Muscle layer of colon (tissue), 2 donors: ENCODE data around the gene SSH2.

Source experiments
- H3K27ac ChIP-seq: one replicate; pipeline ENCODE4 v1.7.0; 2013; ENCODE audit warnings: low read depth, mild to moderate bottlenecking, low read length, moderate library complexity
- H3K27me3 ChIP-seq, 2 donors: one replicate each; pipeline ENCODE4 v1.7.0; 2013; ENCODE audit warnings: low read length in 2 of 2, mild to moderate bottlenecking in 2 of 2; ENCODE audit not compliant: insufficient read depth in 2 of 2, control insufficient read depth in 1 of 2
- H3K36me3 ChIP-seq: one replicate; pipeline ENCODE4 v1.7.0; 2013; ENCODE audit warnings: mild to moderate bottlenecking, low read length; ENCODE audit not compliant: insufficient read depth
- H3K4me1 ChIP-seq: one replicate; pipeline ENCODE4 v1.7.0; 2013; ENCODE audit warnings: mild to moderate bottlenecking, low read length; ENCODE audit not compliant: insufficient read depth
- H3K4me3 ChIP-seq, 2 donors: one replicate each; pipeline ENCODE4 v1.7.0; 2013; ENCODE audit warnings: low read length in 2 of 2, low read depth in 1 of 2, mild to moderate bottlenecking in 1 of 2, moderate library complexity in 1 of 2
- H3K9ac ChIP-seq: one replicate; pipeline ENCODE4 v1.7.0; 2013; ENCODE audit warnings: low read length
- H3K9me3 ChIP-seq: one replicate; pipeline ENCODE4 v1.7.0; 2013; ENCODE audit warnings: mild to moderate bottlenecking, low read length
- donor health status: abdominal sarcoma.
- donor health status: Adenocarcinoma of cecum.

The SSH2 gene

DNA sequence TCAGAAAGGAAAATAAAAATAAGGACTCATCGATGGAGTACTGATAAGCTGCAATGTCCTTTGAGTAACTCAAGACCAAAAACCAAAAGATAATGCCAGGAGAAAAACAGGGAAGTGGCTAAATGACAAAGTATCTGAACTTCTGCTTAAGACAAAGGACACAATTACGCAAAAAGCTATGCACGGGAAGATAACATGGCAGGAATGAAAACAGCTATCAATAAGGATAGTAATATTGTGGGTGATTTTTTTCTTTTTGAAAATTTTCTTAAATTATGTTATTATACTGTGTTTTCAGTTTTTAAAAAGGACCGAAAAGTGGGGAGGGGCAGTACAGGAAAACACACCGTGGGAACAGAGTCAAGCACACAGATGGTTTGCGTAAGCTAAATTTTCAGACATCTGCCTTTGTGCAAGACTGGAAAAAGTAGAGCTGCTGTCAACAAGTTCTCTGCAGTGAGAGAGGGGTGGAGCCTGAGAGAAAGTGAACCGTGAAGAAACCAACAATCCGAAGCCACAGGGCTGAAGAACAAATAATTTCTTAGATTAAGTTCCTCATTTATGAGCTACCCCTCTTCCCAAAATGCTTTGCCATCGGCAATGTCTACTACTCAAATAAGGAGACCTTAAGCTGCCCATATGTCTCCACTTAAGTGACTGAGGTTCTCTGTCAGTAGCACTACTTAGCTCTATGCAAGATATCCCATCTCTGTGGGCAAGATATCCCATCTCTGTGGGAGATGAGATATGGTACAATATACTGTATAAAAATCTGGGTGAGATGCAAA, 207.4 kb downstream of the SSH2 start:
- H3K9ac ChIP-seq, result no peak overlapping the region
- peaks cover 15% of the 10 kb centered on the region for H3K4me1 ChIP-seq
- H3K4me3 ChIP-seq, result no peak overlapping the region
- H3K9me3 ChIP-seq, result no peaks in the 10 kb centered on the region
- no peaks in the 10 kb centered on the region for H3K27me3 ChIP-seq
- no peaks in the 10 kb centered on the region for H3K36me3 ChIP-seq
- H3K27ac ChIP-seq, result peak overlapping the region; percentile 38

DNA sequence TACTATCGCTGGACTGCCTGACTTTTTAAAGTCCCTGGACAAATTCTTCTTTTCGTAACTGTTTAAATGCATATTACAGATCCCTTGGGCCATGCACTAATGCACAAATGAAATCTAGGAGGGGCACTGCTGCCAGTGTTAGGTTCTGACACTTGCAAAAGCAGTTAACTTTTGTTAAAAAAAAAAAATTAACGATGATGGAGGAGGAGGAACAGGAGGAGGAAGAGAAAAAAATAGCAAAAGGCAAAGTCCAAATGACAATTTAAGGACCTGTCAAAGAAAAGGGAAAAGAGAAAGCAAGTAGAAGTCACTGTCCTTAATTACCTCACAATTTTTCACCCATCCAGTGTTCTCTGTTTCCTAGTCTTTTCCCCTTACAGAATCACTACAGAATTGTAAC, 209.5 kb downstream of the SSH2 start:
- Histone ChIP-seq H3K9me3 (no peaks in the 10 kb centered on the region), H3K27me3 (no peaks in the 10 kb centered on the region), H3K4me3 (no peak overlapping the region), H3K36me3 (no peaks in the 10 kb centered on the region), H3K4me1 (peaks cover 15% of the 10 kb centered on the region), H3K9ac (no peak overlapping the region), H3K27ac (no peak overlapping the region)

DNA sequence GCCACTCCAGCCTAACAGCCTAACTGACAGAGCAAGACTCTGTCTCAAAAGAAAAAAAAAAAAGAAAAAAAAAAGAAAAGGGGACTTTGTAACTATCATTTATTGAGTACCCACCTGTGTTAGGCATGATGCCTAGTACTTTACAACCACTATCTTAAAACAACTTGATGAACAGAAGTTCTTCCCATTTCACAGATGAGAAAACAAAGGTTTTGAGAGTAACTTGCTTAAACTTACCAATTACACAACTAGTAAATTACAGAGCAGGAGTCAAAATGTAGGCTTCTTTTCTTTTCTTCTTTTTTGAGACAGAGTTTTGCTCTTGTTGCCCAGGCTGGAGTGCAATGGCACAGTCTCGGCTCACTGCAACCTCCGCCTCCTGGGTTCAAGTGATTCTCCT, 210.6 kb downstream of the SSH2 start:
- H3K4me1 ChIP-seq, result peaks cover 15% of the 10 kb centered on the region
- no peak overlapping the region for H3K9ac ChIP-seq
- no peaks in the 10 kb centered on the region for H3K36me3 ChIP-seq
- no peak overlapping the region for H3K4me3 ChIP-seq
- no peaks in the 10 kb centered on the region for H3K9me3 ChIP-seq
- no peaks in the 10 kb centered on the region for H3K27me3 ChIP-seq
- no peak overlapping the region for H3K27ac ChIP-seq

DNA sequence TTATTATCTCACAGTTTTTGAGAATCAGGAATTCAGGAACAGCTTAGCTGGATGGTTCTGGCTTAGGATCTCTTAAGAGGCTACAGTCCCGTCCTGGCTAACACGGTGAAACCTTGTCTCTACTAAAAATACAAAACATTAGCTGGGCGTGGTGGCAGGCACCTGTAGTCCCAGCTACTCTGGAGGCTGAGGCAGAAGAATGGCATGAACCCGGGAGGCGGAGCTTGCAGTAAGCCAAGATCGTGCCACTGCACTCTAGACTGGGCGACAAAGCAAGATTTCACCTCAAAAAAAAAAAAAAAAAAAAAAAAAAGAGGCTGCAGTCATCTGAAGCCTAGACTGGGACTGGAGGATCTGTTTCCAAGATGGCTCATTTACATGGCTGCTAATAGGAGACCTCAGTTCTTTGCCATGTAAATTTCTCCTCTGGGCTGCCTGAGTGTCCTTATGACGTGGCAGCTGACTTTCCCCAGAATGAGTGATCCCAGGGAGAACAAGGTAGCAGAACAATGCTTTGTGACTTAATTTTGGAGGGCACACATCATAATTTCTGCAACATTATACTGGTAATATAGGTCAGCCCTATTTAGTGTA, 211.5 kb downstream of the SSH2 start:
- H3K9ac ChIP-seq, result no peak overlapping the region
- no peaks in the 10 kb centered on the region for H3K9me3 ChIP-seq
- H3K36me3 ChIP-seq, result no peaks in the 10 kb centered on the region
- no peak overlapping the region for H3K27ac ChIP-seq
- no peaks in the 10 kb centered on the region for H3K27me3 ChIP-seq
- H3K4me3 ChIP-seq, result no peak overlapping the region
- peaks cover 14% of the 10 kb centered on the region for H3K4me1 ChIP-seq

DNA sequence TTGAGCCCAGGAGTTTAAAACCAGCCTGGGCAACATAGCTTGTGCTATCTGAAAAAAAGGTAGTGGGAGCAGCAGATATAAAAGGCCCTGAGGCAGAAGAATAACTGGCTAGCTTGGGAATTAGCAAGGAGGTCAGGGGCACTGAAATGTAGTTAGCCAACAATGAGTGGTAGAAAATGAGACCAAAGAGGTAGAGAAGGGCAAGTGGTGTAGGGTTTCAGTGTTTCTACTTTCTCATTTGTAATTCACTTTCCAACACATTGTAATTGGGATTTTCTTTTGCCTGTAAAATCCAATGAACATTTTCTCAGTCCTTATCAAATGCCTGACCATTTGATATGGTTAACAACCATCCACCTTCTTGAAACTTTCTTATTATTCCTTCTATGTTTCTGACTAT, 212.2 kb downstream of the SSH2 start:
- Histone ChIP-seq H3K9me3 (no peaks in the 10 kb centered on the region), H3K4me3 (no peak overlapping the region), H3K27me3 (no peaks in the 10 kb centered on the region), H3K27ac (no peak overlapping the region), H3K36me3 (no peaks in the 10 kb centered on the region), H3K9ac (no peak overlapping the region), H3K4me1 (peaks cover 6% of the 10 kb centered on the region)

DNA sequence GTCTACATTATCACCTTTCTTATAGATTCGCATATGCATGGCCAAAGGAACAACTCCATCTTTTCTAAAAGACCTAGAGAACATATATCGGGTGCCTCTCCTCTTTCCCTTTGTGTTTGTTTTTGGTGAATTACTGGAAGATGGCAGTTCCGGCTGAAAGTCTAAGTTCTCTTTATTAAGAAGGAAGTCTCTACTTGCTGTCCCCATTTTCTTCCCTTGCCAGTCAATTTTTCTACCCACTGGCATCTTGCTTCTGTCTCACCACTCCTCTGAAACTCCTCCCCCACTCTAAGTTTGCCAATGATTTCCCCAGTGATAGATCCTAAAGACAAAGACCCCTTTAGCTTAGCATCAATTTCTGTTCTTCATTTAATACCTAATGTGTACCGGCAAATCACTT, 213.5 kb downstream of the SSH2 start:
- H3K27me3 ChIP-seq, result no peaks in the 10 kb centered on the region
- no peak overlapping the region for H3K4me3 ChIP-seq
- no peak overlapping the region for H3K9ac ChIP-seq
- H3K27ac ChIP-seq, result no peak overlapping the region
- H3K9me3 ChIP-seq, result no peaks in the 10 kb centered on the region
- H3K4me1 ChIP-seq, result peaks cover 3% of the 10 kb centered on the region
- H3K36me3 ChIP-seq, result no peaks in the 10 kb centered on the region

DNA sequence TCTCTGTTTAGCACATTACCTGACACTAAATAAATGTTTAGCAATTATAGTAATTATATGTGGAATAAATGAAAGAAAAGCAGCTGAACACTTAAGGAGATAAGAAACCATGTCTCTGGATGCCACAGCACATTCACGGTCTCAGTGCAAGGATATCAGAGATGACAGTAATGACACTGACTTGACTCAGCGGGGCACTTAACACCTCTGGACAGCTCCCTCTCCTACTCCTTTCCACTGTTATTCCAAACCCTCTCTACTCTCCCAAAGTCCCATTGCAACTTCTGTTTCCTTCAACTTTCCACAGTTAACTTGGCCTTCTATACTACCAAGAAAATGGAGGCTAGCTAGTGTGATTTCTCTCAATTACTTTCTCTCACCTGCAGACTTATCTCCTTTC, 214.3 kb downstream of the SSH2 start:
- H3K9me3 ChIP-seq, result no peaks in the 10 kb centered on the region
- H3K9ac ChIP-seq, result no peak overlapping the region
- H3K27me3 ChIP-seq, result no peaks in the 10 kb centered on the region
- H3K4me3 ChIP-seq, result no peak overlapping the region
- peaks cover under 1% of the 10 kb centered on the region for H3K4me1 ChIP-seq
- no peak overlapping the region for H3K27ac ChIP-seq
- no peaks in the 10 kb centered on the region for H3K36me3 ChIP-seq

DNA sequence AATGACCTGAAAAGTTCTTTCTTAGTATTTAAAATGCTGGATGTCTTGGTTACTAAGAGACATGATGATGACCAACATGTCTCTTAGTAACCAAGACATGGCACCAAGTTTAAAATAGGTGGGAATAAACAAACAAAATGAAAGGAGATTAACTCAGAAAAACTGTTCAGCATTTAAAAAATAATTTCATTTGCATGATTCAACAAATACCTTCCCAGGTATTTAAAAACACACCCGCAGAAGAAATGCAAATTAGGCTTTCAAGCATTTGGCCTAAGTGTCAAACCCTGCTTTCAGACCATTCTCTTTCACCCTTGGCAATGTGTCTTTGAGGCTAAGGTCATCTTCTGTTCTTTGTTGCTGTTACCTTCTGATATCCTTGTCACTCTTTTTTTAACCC, 215.9 kb downstream of the SSH2 start:
- Histone ChIP-seq H3K4me1 (peaks cover 13% of the 10 kb centered on the region), H3K27me3 (no peaks in the 10 kb centered on the region), H3K27ac (no peak overlapping the region), H3K9ac (no peak overlapping the region), H3K9me3 (no peaks in the 10 kb centered on the region), H3K4me3 (no peak overlapping the region), H3K36me3 (no peaks in the 10 kb centered on the region)

DNA sequence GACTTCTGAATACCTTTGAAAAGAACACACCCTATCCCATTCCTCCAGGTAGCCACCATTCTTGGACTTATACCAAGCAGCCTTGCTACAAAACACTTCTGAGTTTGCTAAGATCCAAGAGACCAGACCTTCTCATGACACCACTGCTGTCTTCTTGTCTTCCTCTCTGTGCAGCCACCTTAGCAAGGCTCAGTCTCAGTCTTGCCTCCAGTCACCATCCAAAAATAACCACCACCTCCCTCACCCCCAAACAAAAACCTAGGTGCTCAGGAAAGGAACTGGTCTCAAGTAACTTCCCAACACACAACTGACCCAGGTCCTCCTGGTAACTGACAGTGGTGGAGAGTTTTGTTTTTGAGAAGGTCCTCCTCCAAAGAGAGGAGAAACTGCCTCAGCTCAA, 216.4 kb downstream of the SSH2 start:
- Histone ChIP-seq H3K27ac (no peak overlapping the region), H3K9ac (no peak overlapping the region), H3K4me1 (peaks cover 13% of the 10 kb centered on the region)

DNA sequence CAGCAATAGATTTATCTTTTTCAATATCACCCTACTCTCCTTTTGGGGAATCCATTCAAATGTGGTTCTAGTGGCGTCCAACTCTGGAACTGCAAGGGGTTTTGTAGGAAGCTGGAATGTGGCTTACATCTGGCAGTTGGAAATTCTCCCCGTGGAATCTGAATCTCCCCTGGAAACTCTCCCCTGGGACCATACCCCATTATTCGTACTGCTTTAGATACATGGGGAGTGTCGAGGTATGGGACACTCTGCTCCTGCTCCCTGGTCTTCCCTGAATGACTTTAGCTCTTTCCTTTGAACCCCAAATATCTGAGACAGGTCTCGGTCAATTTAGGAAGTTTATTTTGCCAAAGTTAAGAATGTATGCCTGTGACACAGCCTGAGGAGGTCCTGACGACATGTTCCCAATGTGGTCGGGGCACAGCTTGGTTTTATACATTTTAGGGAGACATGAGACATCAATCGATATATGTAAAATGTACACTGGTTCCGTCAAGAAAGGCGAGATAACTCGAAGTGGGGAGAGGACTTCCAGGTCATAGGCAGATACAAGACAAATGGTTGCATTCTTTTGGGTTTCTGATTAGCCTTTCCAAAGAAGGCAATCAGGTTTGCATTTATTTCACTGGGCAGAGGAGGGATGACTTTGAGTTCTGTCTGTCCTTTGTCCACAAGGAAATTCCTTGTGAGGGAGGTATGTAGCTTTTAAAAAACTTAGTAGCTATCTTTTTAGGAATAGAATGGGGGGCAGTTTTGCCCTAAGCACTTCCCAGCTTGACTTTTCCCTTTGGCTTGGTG, 218.2 kb downstream of the SSH2 start:
- H3K36me3 ChIP-seq, result no peaks in the 10 kb centered on the region
- no peaks in the 10 kb centered on the region for H3K9me3 ChIP-seq
- H3K4me3 ChIP-seq, result no peak overlapping the region
- H3K27ac ChIP-seq, result no peak overlapping the region
- H3K9ac ChIP-seq, result no peak overlapping the region
- H3K4me1 ChIP-seq, result peaks cover 13% of the 10 kb centered on the region
- no peaks in the 10 kb centered on the region for H3K27me3 ChIP-seq

More for the DNA sequence above, 216.4 kb downstream of the SSH2 start:
- no peaks in the 10 kb centered on the region for H3K27me3 ChIP-seq
- H3K36me3 ChIP-seq, result no peaks in the 10 kb centered on the region
- H3K4me3 ChIP-seq, result no peak overlapping the region
- no peaks in the 10 kb centered on the region for H3K9me3 ChIP-seq

DNA sequence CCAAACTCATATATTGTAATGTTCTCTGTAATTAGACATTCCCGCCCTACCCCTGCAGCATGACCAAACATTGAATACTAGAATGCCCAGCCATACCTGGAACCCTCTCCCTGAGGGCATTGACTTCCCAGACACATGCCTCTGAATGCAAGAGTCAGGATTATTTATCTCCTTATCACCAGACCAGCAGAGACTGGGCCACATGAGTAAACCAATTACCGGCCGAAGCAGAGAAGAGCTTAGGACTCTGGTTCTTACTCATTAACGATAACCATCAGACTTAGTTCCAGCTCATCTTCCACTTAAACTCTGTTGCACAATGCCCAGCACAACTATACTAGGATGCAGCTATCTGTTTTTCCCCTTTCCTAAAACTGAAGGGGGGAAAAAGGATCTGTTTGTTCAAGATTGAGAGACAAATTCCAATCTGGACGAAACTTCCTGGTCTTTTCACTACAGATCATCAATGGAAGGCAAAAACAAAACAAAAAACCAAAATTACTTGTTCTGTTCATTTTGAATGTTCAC, 219.1 kb downstream of the SSH2 start:
- Histone ChIP-seq H3K4me3 (no peak overlapping the region), H3K27ac (no peak overlapping the region), H3K4me1 (peaks cover 13% of the 10 kb centered on the region), H3K9ac (no peak overlapping the region), H3K36me3 (no peaks in the 10 kb centered on the region), H3K9me3 (no peaks in the 10 kb centered on the region), H3K27me3 (no peaks in the 10 kb centered on the region)
